Psoas muscle (tissue), 8 donors: ENCODE results near the gene UBE3C. TPM values are rescaled to one million over a fixed set of nuclear protein-coding genes. Genes with fewer than 3 reads are reported as not detected.

Experiments used
- ATAC-seq, 4 donors: fragments of 200-7000 bp; cut with Tn5 transposase; one replicate each; pipeline ENCODE4 v1.9.1; 2020; ENCODE audit warnings: moderate library complexity in 3 of 4, mild to moderate bottlenecking in 2 of 4
- DNase-seq, 2 donors: peaks; one replicate each; pipeline ENCODE4 v3.0.0-alpha.2; 2020
- H3K27ac ChIP-seq: fragments of 200-600 bp; one replicate; pipeline ENCODE4 v1.8.0; 2022
- H3K27me3 ChIP-seq, 3 donors: fragments of 200-600 bp in 1 of 3; one replicate each; pipeline versions ENCODE4 v1.6.1 to v1.8.0; 2013 to 2022; ENCODE audit warnings: low read length in 2 of 3, mild to moderate bottlenecking in 2 of 3, moderate library complexity in 1 of 3; ENCODE audit not compliant: insufficient read depth in 3 of 3
- H3K36me3 ChIP-seq, 2 donors: fragments of 200-600 bp in 1 of 2; one replicate each; pipeline versions ENCODE4 v1.6.1 to v1.8.0; 2013 to 2022; ENCODE audit warnings: low read depth in 1 of 2, mild to moderate bottlenecking in 1 of 2, moderate library complexity in 1 of 2; ENCODE audit not compliant: insufficient read depth in 1 of 2
- H3K4me1 ChIP-seq: fragments of 200-600 bp; one replicate; pipeline ENCODE4 v1.8.0; 2022
- H3K4me3 ChIP-seq: fragments of 200-600 bp; one replicate; pipeline ENCODE4 v1.8.0; 2022; ENCODE audit warnings: mild to moderate bottlenecking
- H3K9me3 ChIP-seq: fragments of 200-600 bp; one replicate; pipeline ENCODE4 v1.8.0; 2022
- CTCF ChIP-seq: fragments of 200-600 bp; IDR thresholded peaks from one replicate; pipeline ENCODE4 v1.8.0; 2022; ENCODE audit warnings: antibody characterized with exemption
- WGBS, 3 donors: extraction: QIAGEN DNeasy Blood & Tissue Kit; methylation state at CpG; one replicate each; pipeline versions ENCODE4 v1.1.6 to v1.1.7; 2013; 5-methylcytosine and 5-hydroxymethylcytosine counted together
- intact Hi-C, 2 donors: fragments of 100-400 bp; cut with DNase I; formaldehyde crosslinking; loops; one replicate each; pipeline versions ENCODE4 v1.11.0 to v1.14.2; 2022
- polyA plus RNA-seq, 3 donors: library from polyadenylated mRNA; stranded (reverse); fragments of 200-250 nt; gene quantifications; one replicate each; pipeline ENCODE4 v1.2.3, GENCODE V29; 2013
- total RNA-seq, 4 donors: library from RNA; stranded (reverse); fragmentation: NEBNext Ultra II Directional in 2 of 4; extraction: Animal tissue kit (Norgen Biotek cat#: 25700) in 2 of 4; gene quantifications; one replicate each; pipeline versions ENCODE4 v1.2.1 to v1.2.4, GENCODE V29; 2021 to 2023
- donor health status: healthy with polysubstance abuse.
- donor health status: DM: no; HTN: no; CAD: no; lungs with moderate emphysema.
- donor health status: Bipolar disorder and iron deficiency.
- donor health status: healthy.
- donor health status: DM: yes; HTN: yes; CAD: no.
- donor health status: DM: no; HTN: no; CAD: no.
- donor health status: DM: no; HTN: no; CAD: no.
- donor health status: DM: yes; HTN: yes; CAD: no.

UBE3C gene
- total and polyA plus RNA-seq, 7 donors = 31.9 to 94.2 (median 60.2) TPM

DNA sequence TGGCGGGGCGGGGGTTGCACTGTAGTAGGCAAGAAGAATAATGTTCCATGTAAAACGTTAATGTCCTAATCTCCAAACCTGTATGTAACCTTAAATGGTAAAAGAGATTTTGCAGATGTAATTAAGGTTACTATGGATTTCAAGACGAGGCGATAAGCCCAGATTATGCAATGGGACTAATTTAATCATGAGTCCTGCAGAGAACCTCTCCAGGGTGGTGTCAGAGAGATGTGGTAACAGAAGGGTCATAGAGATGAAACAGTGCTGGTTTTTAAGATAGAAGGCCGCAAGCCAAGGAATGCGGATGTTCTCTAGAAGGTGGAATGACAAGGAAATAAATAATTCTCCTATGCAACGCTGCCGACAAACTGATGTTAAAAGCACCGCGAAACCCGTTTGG lies 57.1 kb downstream of the UBE3C start:
- intact Hi-C loops = no loop called here
- peaks cover 7 to 79% of the 10 kb centered on the region in 2 donors for H3K36me3 ChIP-seq

DNA sequence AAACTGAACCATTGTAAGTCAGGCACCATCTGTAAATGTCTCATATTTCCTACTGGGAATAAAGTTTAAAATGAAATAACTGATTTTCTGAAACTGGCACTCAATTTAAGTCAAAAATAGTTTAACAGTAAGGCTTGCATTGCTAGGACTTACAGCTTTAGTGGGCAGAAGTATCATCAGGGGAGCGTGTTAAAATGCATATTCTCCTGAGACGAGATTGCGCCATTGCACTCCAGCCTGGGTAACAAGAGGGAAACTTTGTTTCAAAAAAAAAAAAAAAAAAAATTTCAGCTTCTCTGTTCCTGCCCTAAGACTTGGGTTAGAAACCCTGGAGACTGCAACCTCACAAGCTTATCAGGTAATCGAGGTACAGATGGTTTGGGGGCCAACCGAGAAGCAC lies 65.4 kb downstream of the UBE3C start:
- no peaks in the 10 kb centered on the region for H3K9me3 ChIP-seq
- DNase-seq (no peak), ATAC-seq (no peak)
- WGBS, 3 donors = 95 to 100% (median 95%) methylated on average over 5 of the region's 5 CpGs
- H3K36me3 ChIP-seq = peaks cover 6 to 95% of the 10 kb centered on the region in 2 donors
- intact Hi-C loops = no loop called here
- no peak overlapping the region for H3K27ac ChIP-seq
- H3K4me3 ChIP-seq = no peak overlapping the region
- no peaks in the 10 kb centered on the region for H3K27me3 ChIP-seq
- no peak for TF ChIP-seq CTCF
- no peaks in the 10 kb centered on the region for H3K4me1 ChIP-seq

More for the DNA sequence above, 57.1 kb downstream of the UBE3C start:
- Histone ChIP-seq H3K4me1 (no peaks in the 10 kb centered on the region), H3K9me3 (no peaks in the 10 kb centered on the region), H3K4me3 (no peak overlapping the region), H3K27me3 (no peaks in the 10 kb centered on the region), H3K27ac (no peak overlapping the region)
- DNase-seq (no peak), ATAC-seq (peak in 2 of 4 donors; percentile 50 to 60)
- WGBS, 3 donors = 84 to 95% (median 94%) methylated on average over 12 of the region's 12 CpGs
- TF ChIP-seq CTCF = no peak

DNA sequence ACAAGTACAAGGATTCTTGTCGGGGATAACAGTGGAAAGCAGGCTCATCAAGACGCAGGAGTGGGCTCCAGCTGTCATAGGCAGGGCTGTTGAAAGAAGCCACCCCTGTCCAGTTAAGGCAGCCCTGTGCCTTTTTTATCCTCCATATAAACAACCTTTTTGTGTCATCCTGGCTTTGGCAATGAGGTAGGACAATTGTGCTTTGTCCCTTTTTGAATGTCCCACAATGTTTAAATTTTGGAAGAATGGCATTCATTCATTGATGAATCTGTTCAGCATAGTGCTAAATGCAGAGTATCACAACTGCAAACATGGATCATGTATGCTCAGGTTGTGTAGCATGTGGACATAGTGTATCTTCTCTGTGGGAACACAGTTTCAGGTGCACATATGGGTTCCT lies 66.7 kb downstream of the UBE3C start:
- no peak for ATAC-seq
- H3K36me3 ChIP-seq = peaks cover 6 to 96% of the 10 kb centered on the region in 2 donors

DNA sequence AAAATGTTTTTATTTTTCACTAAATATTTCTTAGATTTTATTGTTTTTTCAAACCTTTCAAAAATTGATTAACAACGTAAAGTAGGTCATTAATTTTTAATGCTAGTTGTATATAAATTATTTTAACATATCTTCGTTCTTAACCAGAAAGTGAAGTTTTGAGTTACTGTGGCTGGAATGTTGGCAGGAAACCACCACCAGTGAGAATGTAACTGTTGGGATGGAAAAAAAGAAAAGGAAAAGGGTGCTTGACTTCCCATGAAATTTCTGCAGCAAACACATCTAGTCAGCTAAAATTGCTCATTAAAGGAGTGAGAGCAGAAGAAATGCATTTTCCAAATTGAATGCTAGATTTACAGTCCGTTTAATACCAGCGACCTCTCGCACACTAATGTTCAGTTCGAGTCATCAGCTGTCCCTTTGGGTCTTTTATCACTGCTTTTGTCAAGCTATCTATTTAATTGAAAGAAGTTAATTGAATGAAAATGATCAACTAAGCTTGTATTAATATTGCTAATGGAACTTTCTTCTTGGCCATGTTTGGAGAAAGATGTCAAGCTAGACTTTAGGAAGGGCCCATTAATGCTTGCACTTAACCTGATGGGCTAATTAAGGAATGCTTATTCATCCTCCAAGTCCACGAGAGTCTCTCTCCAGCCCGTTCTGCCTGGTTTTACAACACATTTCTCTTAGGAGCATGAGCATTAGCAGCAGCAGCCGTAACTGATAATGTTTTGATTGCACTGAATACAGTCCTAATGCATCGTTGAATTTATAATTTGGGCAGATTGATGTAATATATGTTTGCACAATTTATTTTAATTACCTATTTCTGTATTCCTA lies 70.1 kb downstream of the UBE3C start:
- ATAC-seq (no peak), DNase-seq (no peak)
- TF ChIP-seq CTCF = no peak
- no peak overlapping the region for H3K27ac ChIP-seq
- intact Hi-C loops = loop anchor here in 1 of 2 donors (2.0 kb wide), 1 partner anchor 14 kb away; no protein-coding TSS in a partner anchor
- H3K27me3 ChIP-seq = no peaks in the 10 kb centered on the region
- H3K36me3 ChIP-seq = peaks cover 11 to 93% of the 10 kb centered on the region in 2 donors
- H3K4me3 ChIP-seq = no peak overlapping the region
- WGBS, 3 donors = 88 to 89% (median 88%) methylated on average over 10 of the region's 10 CpGs
- H3K9me3 ChIP-seq = no peaks in the 10 kb centered on the region
- H3K4me1 ChIP-seq = no peaks in the 10 kb centered on the region

More for the DNA sequence above, 66.7 kb downstream of the UBE3C start:
- no peaks in the 10 kb centered on the region for H3K4me1 ChIP-seq
- no peak for DNase-seq
- intact Hi-C loops = no loop called here
- no peaks in the 10 kb centered on the region for H3K27me3 ChIP-seq
- no peaks in the 10 kb centered on the region for H3K9me3 ChIP-seq
- H3K4me3 ChIP-seq = no peak overlapping the region
- no peak overlapping the region for H3K27ac ChIP-seq
- TF ChIP-seq CTCF = no peak
- WGBS, 3 donors = 63 to 74% (median 63%) methylated on average over 2 of the region's 2 CpGs
